ENCODE data around the gene TOP2A.

DNA sequence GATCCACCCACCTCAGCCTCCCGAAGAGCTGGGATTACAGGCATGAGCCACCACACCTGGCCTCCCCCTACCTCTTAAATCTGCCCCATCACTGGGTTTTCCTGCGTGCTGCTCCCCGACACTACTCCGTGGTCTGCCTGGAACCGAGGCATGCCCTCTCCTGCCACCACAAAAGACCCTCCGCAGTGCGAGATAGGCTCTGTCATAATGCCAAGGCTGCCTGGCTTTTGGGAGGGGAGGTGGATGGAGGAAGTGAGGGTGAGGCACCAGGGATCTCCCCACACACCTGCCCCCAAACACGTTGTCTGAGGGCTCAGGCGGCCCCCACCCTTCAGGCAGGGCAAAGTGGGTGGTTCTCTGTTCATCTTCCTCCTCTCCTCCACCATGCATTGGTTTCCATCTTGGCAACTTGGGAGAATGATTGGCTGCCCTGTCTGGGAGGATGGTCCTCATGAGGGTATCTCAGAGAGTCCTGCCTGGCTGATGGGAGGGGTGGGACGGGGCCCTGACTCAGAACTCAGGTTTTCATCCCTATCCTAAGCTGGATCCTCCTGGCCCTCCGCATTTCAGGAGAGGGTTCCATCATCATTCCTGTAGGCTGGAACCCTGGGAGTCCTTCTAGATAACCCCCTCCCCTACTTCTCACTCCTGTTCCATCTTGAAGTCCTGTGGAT lies 48.7 kb upstream of the TOP2A start:
- TF ChIP-seq POLR2AphosphoS5 (IDR thresholded peaks at IDR 0.05): no peak
- TF ChIP-seq EP300 (conservative IDR thresholded peaks at IDR 0.05; ENCODE audit: poor library complexity, severe bottlenecking): no peak
- TF ChIP-seq SMC3 (conservative IDR thresholded peaks at IDR 0.05; ENCODE audit: poor library complexity): no peak
- TF ChIP-seq MXI1 (conservative IDR thresholded peaks at IDR 0.05; ENCODE audit: poor library complexity, severe bottlenecking): no peak
- TF ChIP-seq, protein P1, sequence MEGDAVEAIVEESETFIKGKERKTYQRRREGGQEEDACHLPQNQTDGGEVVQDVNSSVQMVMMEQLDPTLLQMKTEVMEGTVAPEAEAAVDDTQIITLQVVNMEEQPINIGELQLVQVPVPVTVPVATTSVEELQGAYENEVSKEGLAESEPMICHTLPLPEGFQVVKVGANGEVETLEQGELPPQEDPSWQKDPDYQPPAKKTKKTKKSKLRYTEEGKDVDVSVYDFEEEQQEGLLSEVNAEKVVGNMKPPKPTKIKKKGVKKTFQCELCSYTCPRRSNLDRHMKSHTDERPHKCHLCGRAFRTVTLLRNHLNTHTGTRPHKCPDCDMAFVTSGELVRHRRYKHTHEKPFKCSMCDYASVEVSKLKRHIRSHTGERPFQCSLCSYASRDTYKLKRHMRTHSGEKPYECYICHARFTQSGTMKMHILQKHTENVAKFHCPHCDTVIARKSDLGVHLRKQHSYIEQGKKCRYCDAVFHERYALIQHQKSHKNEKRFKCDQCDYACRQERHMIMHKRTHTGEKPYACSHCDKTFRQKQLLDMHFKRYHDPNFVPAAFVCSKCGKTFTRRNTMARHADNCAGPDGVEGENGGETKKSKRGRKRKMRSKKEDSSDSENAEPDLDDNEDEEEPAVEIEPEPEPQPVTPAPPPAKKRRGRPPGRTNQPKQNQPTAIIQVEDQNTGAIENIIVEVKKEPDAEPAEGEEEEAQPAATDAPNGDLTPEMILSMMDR (IDR thresholded peaks at IDR 0.05; ENCODE audit: poor library complexity, severe bottlenecking): no peak
- TF ChIP-seq TAF1 (IDR thresholded peaks at IDR 0.05; ENCODE audit: low read depth): no peak
- no peak for TF ChIP-seq RAD21 (conservative IDR thresholded peaks at IDR 0.05)
- TF ChIP-seq EZH2 (IDR thresholded peaks at IDR 0.05; ENCODE audit: borderline replicate concordance, insufficient read depth, low read length, poor library complexity, severe bottlenecking): no peak

Data from neural cell (in vitro differentiated cells).